Measurements from ENCODE around the gene CHURC1.

Gene CHURC1

GRCh38 chr14:64918216-64918615 lies 4.0 kb downstream of the CHURC1 start:
- no peak overlapping the region for H3K4me3 ChIP-seq (ENCODE audit: control insufficient read depth, low read depth, low read length)
- DNase-seq (ENCODE audit: low read depth), result no peak
- no peak for TF ChIP-seq CTCF (conservative IDR thresholded peaks at IDR 0.05; ENCODE audit: control insufficient read depth, insufficient read depth, low read depth, low read length)

GRCh38 chr14:64919215-64919614 lies 5.0 kb downstream of the CHURC1 start:
- DNase-seq (ENCODE audit: low read depth), result no peak
- no peak overlapping the region for H3K4me3 ChIP-seq (ENCODE audit: control insufficient read depth, low read depth, low read length)
- TF ChIP-seq CTCF (conservative IDR thresholded peaks at IDR 0.05; ENCODE audit: control insufficient read depth, insufficient read depth, low read depth, low read length), result no peak

GRCh38 chr14:64919618-64920017 lies 5.4 kb downstream of the CHURC1 start:
- no peak for TF ChIP-seq CTCF (conservative IDR thresholded peaks at IDR 0.05; ENCODE audit: control insufficient read depth, insufficient read depth, low read depth, low read length)
- no peak for DNase-seq (ENCODE audit: low read depth)
- no peak overlapping the region for H3K4me3 ChIP-seq (ENCODE audit: control insufficient read depth, low read depth, low read length)

GRCh38 chr14:64920465-64920864 lies 6.2 kb downstream of the CHURC1 start:
- no peak for DNase-seq (ENCODE audit: low read depth)
- no peak for TF ChIP-seq CTCF (conservative IDR thresholded peaks at IDR 0.05; ENCODE audit: control insufficient read depth, insufficient read depth, low read depth, low read length)
- no peak overlapping the region for H3K4me3 ChIP-seq (ENCODE audit: control insufficient read depth, low read depth, low read length)

- TF ChIP-seq CTCF (conservative IDR thresholded peaks at IDR 0.05; ENCODE audit: control insufficient read depth, insufficient read depth, low read depth, low read length), result no peak
- H3K4me3 ChIP-seq (ENCODE audit: control insufficient read depth, low read depth, low read length), result no peak overlapping the region
- DNase-seq (ENCODE audit: low read depth), result no peak
These were observed 8.8 kb downstream of the CHURC1 start for GRCh38 chr14:64923015-64923414.

- no peak overlapping the region for H3K4me3 ChIP-seq (ENCODE audit: control insufficient read depth, low read depth, low read length)
- TF ChIP-seq CTCF (conservative IDR thresholded peaks at IDR 0.05; ENCODE audit: control insufficient read depth, insufficient read depth, low read depth, low read length), result no peak
- DNase-seq (ENCODE audit: low read depth), result no peak
These were observed 12.2 kb downstream of the CHURC1 start for GRCh38 chr14:64926398-64926995.

- DNase-seq (ENCODE audit: low read depth), result no peak
- no peak overlapping the region for H3K4me3 ChIP-seq (ENCODE audit: control insufficient read depth, low read depth, low read length)
- no peak for TF ChIP-seq CTCF (conservative IDR thresholded peaks at IDR 0.05; ENCODE audit: control insufficient read depth, insufficient read depth, low read depth, low read length)
These were observed 12.8 kb downstream of the CHURC1 start for GRCh38 chr14:64927031-64927430.
